Measurements from ENCODE around the gene PPDPF.
"Not testable (repeated sequence)": the region's sequence is repeated elsewhere in the genome, so short reads cannot be mapped to it uniquely, and the experiment has no call there.

PPDPF gene

GRCh38 chr20:63553251-63553932 lies 32.8 kb downstream of the PPDPF start:
- DNase-seq, result peak; percentile 83

DNA sequence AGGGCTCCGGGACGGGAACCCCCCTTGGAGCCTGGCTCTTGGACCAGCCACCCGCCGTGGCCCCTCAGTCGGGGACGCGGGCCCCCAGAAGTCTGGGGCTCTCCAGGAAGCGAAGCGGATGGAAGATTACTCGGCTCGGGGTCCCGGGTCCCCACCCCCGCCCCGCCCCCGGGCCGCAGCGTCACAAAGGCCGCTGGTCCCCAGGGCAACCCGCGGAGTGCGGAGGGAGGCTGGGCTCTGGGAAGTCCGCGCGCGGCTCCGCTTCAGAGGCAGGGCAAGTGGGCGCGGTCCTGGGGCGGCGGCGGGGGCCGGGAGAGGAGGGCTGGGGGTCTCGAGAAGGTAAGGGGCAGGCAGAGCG lies 33.3 kb downstream of the PPDPF start, which contains the start of gene FNDC11:
FNDC11 (plus strand) TSS at position 227 of the 358 bp plus-strand sequence. CDS start 1,505 bp downstream, outside the sequence.
- peak; percentile 56 for DNase-seq

DNA sequence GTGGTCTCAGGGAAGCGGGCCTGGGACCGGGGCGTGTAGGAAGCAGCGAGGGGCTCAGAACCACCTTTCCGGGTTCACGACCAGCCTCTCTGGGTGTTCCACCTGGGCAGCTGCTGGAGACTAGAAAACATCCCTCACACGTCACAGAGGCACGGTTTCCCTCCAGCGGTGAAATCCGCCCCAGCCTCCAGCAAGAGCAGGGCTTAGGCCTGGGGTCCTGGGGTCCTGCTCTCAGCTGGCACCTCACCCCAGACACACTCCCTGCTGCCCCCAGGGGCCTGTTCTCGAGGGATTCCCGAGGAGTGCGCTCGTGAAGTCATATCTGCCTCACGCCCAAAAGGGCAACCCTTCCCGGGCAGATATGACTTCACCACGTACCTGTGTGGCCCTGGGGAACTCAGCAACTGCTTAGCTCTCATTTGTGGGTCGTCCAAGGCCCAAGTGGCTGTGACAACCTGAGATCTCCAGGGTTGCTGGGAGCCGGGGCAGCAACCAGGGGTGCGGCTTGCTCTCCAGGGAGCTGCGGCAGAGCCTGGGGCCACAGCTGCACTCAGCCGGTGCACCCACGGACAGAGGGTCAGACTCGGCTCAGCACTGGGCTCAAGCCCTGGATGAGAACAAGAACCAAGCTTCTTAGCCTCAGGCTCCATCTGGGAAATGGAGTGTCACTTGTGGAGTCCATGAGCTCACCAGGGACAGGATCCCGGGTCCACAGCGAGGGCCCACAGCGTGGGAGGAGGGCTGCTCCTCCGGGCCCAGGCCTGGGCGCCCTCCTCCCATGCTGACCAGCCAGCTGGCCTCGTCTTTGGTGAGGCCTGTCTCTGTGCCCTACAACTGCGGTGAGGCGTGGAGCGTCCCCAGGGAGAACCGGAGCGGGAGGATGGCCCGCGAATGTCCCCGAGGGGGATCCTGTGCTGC lies 34.1 kb downstream of the PPDPF start:
- no peak for DNase-seq

DNA sequence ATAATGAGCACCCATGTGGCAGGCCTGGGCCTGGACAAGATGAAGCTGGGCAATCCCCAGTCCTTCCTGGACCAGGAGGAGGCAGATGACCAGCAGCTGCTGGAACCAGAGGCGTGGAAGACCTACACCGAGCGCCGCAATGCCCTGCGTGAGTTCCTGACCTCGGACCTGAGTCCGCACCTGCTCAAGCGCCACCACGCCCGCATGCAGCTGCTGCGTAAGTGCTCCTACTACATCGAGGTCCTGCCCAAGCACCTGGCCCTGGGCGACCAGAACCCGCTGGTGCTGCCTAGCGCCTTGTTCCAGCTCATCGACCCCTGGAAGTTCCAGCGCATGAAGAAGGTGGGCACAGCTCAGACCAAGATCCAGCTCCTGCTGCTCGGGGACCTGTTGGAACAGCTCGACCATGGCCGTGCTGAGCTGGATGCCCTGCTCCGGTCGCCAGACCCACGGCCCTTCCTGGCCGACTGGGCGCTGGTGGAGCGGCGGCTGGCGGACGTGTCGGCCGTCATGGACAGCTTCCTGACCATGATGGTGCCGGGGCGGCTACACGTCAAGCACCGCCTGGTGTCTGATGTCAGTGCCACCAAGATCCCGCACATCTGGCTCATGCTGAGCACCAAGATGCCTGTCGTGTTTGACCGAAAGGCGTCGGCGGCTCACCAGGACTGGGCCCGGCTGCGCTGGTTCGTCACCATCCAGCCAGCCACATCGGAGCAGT lies 35.3 kb downstream of the PPDPF start:
- DNase-seq, result no peak

DNA sequence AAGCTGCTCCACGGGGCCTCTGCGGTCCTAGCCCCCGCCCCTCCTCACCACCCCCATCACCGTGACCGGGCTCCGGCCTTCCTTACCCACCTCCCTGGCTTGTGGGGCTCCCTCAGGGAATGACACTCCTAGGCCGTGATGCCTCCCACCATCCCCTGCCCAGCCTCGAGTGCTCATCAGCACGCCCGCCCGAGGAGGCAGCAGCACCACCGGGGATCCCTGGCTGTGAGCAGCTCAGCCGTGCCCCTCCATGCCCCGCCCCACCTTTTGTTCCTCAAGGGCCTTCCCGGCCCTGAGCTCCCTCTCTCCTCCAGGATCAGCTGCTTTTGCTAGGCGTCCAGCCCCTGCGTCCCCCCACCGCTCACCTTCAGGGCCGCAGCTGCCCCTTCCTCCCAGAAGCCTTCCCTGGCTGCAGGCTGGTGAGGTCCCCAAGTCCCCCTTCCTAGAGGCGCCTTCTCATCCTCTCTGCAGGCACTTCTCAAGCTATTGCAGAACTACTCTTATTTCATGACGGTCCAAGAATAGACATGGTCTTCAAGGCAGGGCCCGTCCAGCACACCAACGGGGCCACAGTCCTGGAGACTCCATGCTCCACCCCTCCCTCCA lies 36.4 kb downstream of the PPDPF start:
- DNase-seq, result no peak

DNA sequence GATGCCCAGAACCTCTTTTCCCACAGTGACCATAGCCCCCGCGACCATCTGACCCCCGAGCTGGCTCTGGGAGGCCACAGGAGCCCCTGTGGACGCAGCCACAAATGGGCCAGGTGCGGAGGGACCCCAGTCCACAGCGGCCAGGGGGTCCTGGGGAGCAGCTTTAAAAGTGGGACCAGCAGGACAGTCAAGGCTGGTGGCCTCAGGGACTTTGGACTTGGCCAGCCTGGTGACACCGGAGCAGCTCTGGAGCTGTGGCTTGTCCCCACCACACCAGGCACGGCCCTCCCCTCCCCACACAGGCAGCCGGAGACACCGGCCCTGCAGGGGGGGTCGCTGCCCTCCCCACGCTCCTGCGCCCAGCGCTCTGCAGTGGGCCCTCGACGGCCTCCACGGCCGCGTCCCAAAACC lies 36.9 kb downstream of the PPDPF start:
- DNase-seq, result no peak

GRCh38 chr20:63558804-63559484 lies 38.4 kb downstream of the PPDPF start:
- DNase-seq, result no peak

- not testable (repeated sequence) for DNase-seq
These were observed 39.1 kb downstream of the PPDPF start for GRCh38 chr20:63559485-63560332.

GRCh38 chr20:63560333-63560805 lies 39.8 kb downstream of the PPDPF start:
- DNase-seq, result no peak

- DNase-seq, result no peak
These were observed 40.5 kb downstream of the PPDPF start for GRCh38 chr20:63560856-63561609.

- DNase-seq, result no peak
These were observed 41.2 kb downstream of the PPDPF start for GRCh38 chr20:63561624-63562396.

DNA sequence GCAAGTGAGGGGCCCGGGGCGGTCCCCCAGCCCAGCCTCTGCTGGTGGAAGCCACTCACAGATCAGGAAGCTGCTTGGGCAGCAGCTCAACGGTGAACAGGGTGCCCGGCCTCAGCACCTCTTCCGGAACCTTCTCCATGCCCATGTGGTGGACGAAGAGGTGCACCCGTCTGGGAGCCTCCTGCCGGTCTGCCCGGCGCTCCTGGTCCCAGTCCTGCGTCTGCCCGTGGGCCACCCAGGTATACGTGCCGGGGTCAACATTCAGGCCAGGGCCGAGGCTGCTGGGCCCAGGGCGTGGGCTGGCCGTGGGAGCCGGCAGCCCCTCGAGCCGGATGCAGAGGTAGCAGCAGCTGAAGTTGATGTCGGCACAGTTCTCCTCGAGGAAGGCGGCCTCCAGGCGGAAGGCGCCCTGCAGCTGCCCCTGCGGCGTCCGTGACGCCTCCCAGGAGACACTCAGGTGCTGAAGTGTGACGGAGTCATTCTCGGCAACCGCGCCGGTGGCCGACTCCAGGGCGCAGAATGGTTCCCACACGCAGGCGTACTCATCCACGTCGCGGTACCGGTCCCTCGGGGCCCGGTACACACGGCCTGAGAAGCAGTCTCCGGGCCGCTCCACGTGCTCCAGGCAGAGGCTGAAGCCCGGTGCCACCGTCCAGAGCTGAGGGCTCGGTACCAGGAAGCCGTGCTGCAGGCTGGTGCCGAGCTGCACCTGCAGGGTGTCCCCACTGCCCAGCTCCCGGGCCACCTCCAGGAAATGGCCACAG lies 42.1 kb downstream of the PPDPF start:
- DNase-seq, result no peak

DNA sequence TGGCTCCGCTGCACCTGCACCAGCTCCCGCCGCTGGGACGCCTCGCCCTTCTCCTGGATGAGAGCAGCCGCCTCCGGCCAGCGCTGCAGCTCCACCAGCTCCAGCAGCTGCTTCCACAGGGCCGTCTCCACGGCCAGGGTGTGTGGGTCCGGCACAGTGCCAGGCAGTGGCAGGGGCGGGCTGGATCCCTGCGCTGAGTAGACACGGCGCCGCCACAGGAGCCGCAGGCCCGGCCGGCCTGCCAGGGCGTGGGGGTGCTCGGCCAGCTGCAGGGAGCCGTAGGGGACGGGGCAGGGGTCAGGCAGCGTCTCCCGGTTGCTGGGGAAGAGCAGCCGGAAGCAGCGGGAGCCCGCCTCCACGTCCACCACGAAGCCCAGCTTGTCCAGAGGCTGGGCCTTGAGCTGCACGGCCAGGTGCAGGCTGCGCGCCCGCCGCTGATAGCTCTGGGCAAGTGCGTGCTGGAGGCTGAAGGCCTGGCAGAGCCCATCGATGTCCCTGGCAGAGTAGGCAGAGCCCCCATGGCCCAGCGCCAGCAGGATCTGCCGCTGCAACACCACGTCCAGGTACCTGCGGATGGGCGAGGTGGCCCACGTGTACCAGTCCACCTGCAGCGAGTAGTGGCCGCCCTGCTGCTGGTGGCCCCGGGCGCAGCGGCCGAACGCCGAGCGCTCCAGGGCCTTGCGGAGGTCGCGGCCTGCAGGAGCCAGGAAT lies 42.8 kb downstream of the PPDPF start:
- no peak for DNase-seq

DNA sequence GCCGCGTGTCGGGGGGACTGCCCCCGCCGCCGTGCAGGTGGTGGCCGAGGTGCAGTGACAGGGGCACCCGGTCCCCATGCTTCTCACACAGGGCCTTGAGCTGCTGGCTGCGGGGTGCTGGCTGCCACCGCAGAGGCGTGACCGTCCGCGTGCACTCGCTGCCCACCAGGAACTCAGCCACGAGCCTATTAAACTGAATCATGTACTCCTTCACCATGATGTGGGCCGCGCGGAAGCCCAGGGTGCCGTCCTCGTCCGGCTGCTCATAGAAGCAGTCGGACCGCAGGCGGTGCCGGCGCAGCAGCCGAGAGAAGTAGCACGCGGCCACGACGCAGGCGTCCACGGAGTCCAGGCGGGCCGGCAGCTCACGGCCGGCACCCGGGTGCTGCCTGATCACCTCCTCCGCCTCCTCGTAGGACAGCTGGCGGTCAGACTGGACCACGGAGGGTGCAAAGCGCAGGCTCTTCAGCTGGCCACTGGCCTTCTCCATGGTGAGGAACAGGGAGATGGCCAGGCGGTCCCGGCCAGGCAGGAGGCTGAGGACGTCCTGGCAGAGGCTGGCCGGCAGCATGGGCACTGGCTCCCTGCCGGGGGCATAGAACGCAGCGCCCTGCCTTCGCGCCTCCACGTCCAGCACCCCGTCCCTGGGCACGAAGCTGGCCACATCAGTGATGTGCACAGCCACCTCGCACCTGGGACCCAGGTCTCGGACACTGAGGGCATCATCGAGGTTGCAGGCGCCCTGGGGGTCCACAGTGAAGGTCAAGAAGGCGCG lies 43.7 kb downstream of the PPDPF start:
- DNase-seq, result no peak

DNA sequence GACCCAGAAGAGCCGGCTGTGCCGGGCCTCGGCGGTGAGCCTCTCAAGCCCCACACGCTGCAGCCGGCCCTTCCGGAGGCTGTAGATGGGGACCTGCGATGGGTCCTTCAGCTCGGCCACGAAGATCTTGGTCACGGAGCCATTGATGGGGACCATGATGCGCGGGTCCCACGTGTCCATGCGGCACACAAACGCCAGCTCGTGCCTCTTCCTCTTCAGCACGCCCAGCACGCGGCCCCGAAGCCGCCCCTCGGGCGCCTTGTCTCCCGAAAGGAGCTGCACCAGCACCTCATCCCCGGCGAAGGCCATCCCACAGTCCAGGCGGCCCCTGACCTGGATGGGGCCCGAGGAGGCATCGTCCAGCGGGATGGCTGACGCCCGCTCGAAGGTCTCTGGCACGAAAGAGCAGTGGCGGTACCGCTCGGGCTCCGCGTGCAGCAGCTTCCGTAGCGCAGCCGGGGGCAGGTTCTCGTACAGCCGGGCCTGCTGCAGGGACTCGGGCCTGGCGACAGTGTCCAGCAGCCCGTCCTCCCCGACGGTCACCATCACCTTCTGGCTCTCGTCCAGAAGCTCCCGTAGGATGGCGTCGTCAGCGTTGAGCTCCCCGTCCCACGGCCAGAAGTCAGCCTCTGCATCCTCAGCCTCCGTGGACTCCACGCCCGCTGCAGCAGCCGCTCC lies 44.6 kb downstream of the PPDPF start:
- DNase-seq, result no peak

DNA sequence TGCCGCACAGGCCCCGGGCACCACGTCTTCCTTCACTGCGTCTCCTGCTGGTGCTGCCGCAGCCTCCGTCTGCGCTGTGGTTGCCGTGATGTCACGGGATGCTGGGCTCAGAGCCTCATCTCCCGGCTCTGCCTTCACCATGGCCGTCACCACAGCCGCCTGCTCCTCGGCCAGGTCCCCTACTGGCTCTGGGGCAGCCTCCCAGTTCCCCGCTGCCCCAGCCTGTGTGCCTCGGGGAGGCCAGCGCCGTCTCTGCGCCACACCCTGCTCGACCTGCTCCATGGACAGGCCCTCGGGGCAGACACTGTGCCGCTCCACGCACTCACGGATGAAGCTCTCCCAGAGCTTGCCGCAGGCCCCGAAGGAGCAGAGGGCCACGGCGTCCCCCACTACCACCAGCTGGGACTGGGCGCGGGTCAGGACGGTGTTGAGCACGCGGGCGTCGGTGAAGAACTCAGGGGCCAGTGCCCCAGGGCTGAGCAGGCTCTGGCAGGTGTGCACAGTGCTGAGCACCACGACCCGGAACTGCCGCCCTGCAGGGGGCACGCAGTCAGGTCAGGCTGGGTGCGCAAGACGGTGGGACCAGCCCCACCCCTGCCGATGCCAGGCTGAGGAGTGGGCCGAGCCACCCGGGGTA lies 45.3 kb downstream of the PPDPF start:
- no peak for DNase-seq
